Prostate gland (tissue), 2 donors: ENCODE measurements around the gene PKHD1.

Experiments
- POLR2A ChIP-seq: fragments of 450-650 bp; IDR thresholded peaks from one replicate; pipeline ENCODE4 v1.6.1; 2016; ENCODE audit warnings: antibody characterized with exemption, mild to moderate bottlenecking
- TF ChIP-seq, protein P1 (sequence below), 4 experiments: fragments of 200-600 bp in 2 of 4; fragments of 450-650 bp in 2 of 4; sonication (generic) in 2 of 4; IDR thresholded peaks; 1 replicate in 3 of 4; 2 replicates in 1 of 4; pipeline ENCODE4 v1.5.1; 2016 to 2019; ENCODE audit warnings: antibody characterized with exemption in 4 of 4, mild to moderate bottlenecking in 2 of 4, moderate library complexity in 2 of 4

GRCh38 chr6:51805517-51805916, 281.9 kb downstream of the PKHD1 start:
- no peak for TF ChIP-seq POLR2A
- TF ChIP-seq, protein P1, sequence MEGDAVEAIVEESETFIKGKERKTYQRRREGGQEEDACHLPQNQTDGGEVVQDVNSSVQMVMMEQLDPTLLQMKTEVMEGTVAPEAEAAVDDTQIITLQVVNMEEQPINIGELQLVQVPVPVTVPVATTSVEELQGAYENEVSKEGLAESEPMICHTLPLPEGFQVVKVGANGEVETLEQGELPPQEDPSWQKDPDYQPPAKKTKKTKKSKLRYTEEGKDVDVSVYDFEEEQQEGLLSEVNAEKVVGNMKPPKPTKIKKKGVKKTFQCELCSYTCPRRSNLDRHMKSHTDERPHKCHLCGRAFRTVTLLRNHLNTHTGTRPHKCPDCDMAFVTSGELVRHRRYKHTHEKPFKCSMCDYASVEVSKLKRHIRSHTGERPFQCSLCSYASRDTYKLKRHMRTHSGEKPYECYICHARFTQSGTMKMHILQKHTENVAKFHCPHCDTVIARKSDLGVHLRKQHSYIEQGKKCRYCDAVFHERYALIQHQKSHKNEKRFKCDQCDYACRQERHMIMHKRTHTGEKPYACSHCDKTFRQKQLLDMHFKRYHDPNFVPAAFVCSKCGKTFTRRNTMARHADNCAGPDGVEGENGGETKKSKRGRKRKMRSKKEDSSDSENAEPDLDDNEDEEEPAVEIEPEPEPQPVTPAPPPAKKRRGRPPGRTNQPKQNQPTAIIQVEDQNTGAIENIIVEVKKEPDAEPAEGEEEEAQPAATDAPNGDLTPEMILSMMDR (IDR thresholded peaks at IDR 0.05): no peak
